Hepatocyte (in vitro differentiated cells): ENCODE data around the gene C20orf173. TPM values are rescaled to one million over a fixed set of nuclear protein-coding genes. Genes with fewer than 3 reads are reported as not detected.

Experiments
- DNase-seq: peaks from one replicate; pipeline ENCODE4 v3.0.0-alpha.2; 2016; ENCODE audit warnings: low spot score
- H2AFZ ChIP-seq: fragments of 200-600 bp; sonication (generic); 2 replicates; pipeline ENCODE4 v1.6.0; 2016; ENCODE audit warnings: antibody characterized with exemption, mild to moderate bottlenecking
- H3K27ac ChIP-seq: fragments of 200-600 bp; sonication (generic); 2 replicates; pipeline ENCODE4 v1.5.1; 2016; ENCODE audit warnings: mild to moderate bottlenecking
- H3K27me3 ChIP-seq: fragments of 200-600 bp; sonication (generic); 2 replicates; pipeline ENCODE4 v1.6.1; 2016
- H3K36me3 ChIP-seq: fragments of 200-600 bp; sonication (generic); replicated peaks from 2 replicates; pipeline ENCODE4 v1.5.1; 2016; ENCODE audit warnings: low read depth; ENCODE audit not compliant: insufficient read depth
- H3K4me1 ChIP-seq: fragments of 200-600 bp; sonication (generic); 2 replicates; pipeline ENCODE4 v1.5.1; 2016; ENCODE audit warnings: mild to moderate bottlenecking, moderate library complexity; ENCODE audit not compliant: insufficient read depth
- H3K4me2 ChIP-seq: fragments of 200-600 bp; sonication (generic); 2 replicates; pipeline ENCODE4 v1.6.0; 2016
- H3K4me3 ChIP-seq: fragments of 200-600 bp; sonication (generic); 2 replicates; pipeline ENCODE4 v1.5.1; 2016; ENCODE audit warnings: mild to moderate bottlenecking
- H3K79me2 ChIP-seq: fragments of 200-600 bp; sonication (generic); 2 replicates; pipeline ENCODE4 v1.6.0; 2017; ENCODE audit warnings: mild to moderate bottlenecking
- H3K9me2 ChIP-seq: fragments of 200-600 bp; sonication (generic); replicated peaks from 2 replicates; pipeline ENCODE4 v1.6.0; 2017; ENCODE audit warnings: mild to moderate bottlenecking; ENCODE audit not compliant: insufficient read depth
- H3K9me3 ChIP-seq: fragments of 200-600 bp; sonication (generic); 2 replicates; pipeline ENCODE4 v1.5.1; 2016; ENCODE audit warnings: low read depth, mild to moderate bottlenecking
- H4K20me1 ChIP-seq: fragments of 200-600 bp; sonication (generic); 2 replicates; pipeline ENCODE4 v1.6.0; 2016; ENCODE audit warnings: mild to moderate bottlenecking; ENCODE audit not compliant: insufficient read depth, poor library complexity, severe bottlenecking
- CTCF ChIP-seq: fragments of 200-600 bp; sonication (generic); IDR thresholded peaks from 2 replicates; pipeline ENCODE4 v1.5.1; 2016; ENCODE audit warnings: antibody characterized with exemption, mild to moderate bottlenecking; ENCODE audit not compliant: poor library complexity
- EZH2 ChIP-seq: fragments of 200-600 bp; sonication (generic); IDR thresholded peaks from 2 replicates; pipeline ENCODE4 v1.6.1; 2016; ENCODE audit warnings: antibody characterized with exemption, mild to moderate bottlenecking, borderline replicate concordance
- EZH2phosphoT487 ChIP-seq: fragments of 200-600 bp; sonication (generic); IDR thresholded peaks from one replicate; pipeline ENCODE4 v1.6.1; 2018; ENCODE audit warnings: antibody characterized with exemption, mild to moderate bottlenecking, low read depth, moderate library complexity; ENCODE audit not compliant: unreplicated experiment, severe bottlenecking
- WGBS: methylation state at CpG from one replicate; pipeline ENCODE4 v1.1.6; 2016; ENCODE audit warnings: low lambda C conversion rate; ENCODE audit errors: missing lambda C conversion rate; 5-methylcytosine and 5-hydroxymethylcytosine counted together
- polyA plus RNA-seq: library from polyadenylated mRNA; unstranded; fragments of >200 nt; fragmentation: Nextera tagmentation; extraction: Ambion mirVana; gene quantifications from 2 replicates; pipeline ENCODE4 v1.2.1, GENCODE V29; 2016
- total RNA-seq: library from RNA; depleted of rRNA; stranded (reverse); fragments of >200 nt; gene quantifications from 2 replicates; pipeline ENCODE4 v1.2.3, GENCODE V29; 2014

The C20orf173 gene
- total and polyA plus RNA-seq, 2 experiments from 2014 or later, result not detected

GRCh38 chr20:35539756-35540212 is 10.3 kb upstream of the C20orf173 start:
- Histone ChIP-seq H3K36me3 (no peaks in the 10 kb centered on the region), H3K27me3 (no peaks in the 10 kb centered on the region), H4K20me1 (no peaks in the 10 kb centered on the region), H2AFZ (peak overlapping the region; percentile 12), H3K27ac (no peak overlapping the region), H3K9me2 (no peaks in the 10 kb centered on the region), H3K4me3 (no peak overlapping the region), H3K9me3 (no peaks in the 10 kb centered on the region), H3K79me2 (peaks cover 6% of the 10 kb centered on the region), H3K4me1 (peaks cover 10% of the 10 kb centered on the region), H3K4me2 (peak overlapping the region; percentile 69)
- WGBS, result 36% methylated on average over 11 of the region's 11 CpGs
- peak; percentile 87 for DNase-seq
- TF ChIP-seq EZH2 (no peak), EZH2phosphoT487 (no peak), CTCF (no peak)

- Histone ChIP-seq H3K27me3 (no peaks in the 10 kb centered on the region), H3K4me1 (no peaks in the 10 kb centered on the region), H3K27ac (no peak overlapping the region), H2AFZ (no peak overlapping the region), H3K4me3 (no peak overlapping the region), H3K36me3 (no peaks in the 10 kb centered on the region), H3K9me2 (no peaks in the 10 kb centered on the region), H3K4me2 (no peak overlapping the region), H3K79me2 (no peaks in the 10 kb centered on the region), H4K20me1 (no peaks in the 10 kb centered on the region), H3K9me3 (no peaks in the 10 kb centered on the region)
- no peak for DNase-seq
- TF ChIP-seq EZH2 (no peak), EZH2phosphoT487 (no peak), CTCF (no peak)
- 85% methylated on average over 12 of the region's 12 CpGs for WGBS
Measured at GRCh38 chr20:35527122-35527769, 2.2 kb downstream of the C20orf173 start.

- WGBS, result 95% methylated on average over 1 of the region's 1 CpG
- Histone ChIP-seq H3K27ac (no peak overlapping the region), H3K4me3 (no peak overlapping the region), H3K4me1 (no peaks in the 10 kb centered on the region), H3K9me2 (no peaks in the 10 kb centered on the region), H2AFZ (no peak overlapping the region), H3K79me2 (no peaks in the 10 kb centered on the region), H3K36me3 (no peaks in the 10 kb centered on the region), H3K27me3 (no peaks in the 10 kb centered on the region), H4K20me1 (no peaks in the 10 kb centered on the region), H3K4me2 (no peak overlapping the region), H3K9me3 (no peaks in the 10 kb centered on the region)
- TF ChIP-seq EZH2, result no peak
- no peak for TF ChIP-seq CTCF
- TF ChIP-seq EZH2phosphoT487, result no peak
- DNase-seq, result no peak
Measured at GRCh38 chr20:35525639-35526038, 3.8 kb downstream of the C20orf173 start.
